ENCODE measurements around the gene PCSK5.

DNA sequence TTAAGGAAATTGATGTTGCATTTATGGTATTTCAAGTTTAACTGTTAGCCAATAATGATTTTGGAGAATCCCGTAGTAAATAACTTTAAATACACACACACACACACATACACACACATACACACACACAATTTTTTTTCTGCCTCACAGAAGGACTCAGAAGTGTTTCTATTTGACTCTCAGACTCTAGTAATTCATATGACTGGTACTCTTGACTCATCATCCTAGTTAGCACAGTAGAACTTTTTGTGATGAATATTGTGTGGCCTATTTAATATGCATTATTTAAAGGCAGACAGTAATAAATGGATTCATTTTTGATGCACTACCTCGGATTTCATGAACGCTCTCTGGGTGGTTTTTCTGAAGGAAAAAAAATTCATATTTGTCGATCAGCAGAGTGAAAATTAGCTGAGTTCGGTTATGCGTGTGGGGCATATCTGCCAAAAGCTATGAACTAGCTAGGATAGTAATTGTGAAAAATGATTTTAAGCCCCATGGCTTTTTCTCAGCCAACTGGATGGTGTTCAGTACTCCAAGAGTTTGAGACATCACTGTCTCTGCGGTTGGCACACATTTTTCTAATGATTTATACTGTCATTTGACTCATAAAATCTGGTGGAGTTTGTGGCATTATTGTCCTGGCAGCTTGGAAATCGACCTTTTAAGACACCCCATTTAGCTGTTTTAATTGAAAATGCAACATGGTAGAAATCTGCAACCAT, 102.2 kb downstream of the PCSK5 start:
- TF ChIP-seq, protein P1, sequence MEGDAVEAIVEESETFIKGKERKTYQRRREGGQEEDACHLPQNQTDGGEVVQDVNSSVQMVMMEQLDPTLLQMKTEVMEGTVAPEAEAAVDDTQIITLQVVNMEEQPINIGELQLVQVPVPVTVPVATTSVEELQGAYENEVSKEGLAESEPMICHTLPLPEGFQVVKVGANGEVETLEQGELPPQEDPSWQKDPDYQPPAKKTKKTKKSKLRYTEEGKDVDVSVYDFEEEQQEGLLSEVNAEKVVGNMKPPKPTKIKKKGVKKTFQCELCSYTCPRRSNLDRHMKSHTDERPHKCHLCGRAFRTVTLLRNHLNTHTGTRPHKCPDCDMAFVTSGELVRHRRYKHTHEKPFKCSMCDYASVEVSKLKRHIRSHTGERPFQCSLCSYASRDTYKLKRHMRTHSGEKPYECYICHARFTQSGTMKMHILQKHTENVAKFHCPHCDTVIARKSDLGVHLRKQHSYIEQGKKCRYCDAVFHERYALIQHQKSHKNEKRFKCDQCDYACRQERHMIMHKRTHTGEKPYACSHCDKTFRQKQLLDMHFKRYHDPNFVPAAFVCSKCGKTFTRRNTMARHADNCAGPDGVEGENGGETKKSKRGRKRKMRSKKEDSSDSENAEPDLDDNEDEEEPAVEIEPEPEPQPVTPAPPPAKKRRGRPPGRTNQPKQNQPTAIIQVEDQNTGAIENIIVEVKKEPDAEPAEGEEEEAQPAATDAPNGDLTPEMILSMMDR (IDR thresholded peaks at IDR 0.05) = no peak
- no peak for TF ChIP-seq POLR2A (IDR thresholded peaks at IDR 0.05)
